Measurements from ENCODE around the gene BLOC1S6.

GRCh38 chr15:45646220-45646619 lies 59.0 kb downstream of the BLOC1S6 start:
- TF ChIP-seq, protein P1, sequence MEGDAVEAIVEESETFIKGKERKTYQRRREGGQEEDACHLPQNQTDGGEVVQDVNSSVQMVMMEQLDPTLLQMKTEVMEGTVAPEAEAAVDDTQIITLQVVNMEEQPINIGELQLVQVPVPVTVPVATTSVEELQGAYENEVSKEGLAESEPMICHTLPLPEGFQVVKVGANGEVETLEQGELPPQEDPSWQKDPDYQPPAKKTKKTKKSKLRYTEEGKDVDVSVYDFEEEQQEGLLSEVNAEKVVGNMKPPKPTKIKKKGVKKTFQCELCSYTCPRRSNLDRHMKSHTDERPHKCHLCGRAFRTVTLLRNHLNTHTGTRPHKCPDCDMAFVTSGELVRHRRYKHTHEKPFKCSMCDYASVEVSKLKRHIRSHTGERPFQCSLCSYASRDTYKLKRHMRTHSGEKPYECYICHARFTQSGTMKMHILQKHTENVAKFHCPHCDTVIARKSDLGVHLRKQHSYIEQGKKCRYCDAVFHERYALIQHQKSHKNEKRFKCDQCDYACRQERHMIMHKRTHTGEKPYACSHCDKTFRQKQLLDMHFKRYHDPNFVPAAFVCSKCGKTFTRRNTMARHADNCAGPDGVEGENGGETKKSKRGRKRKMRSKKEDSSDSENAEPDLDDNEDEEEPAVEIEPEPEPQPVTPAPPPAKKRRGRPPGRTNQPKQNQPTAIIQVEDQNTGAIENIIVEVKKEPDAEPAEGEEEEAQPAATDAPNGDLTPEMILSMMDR (IDR thresholded peaks at IDR 0.05): no peak
- TF ChIP-seq EP300 (IDR thresholded peaks at IDR 0.05) (no peak), CBX8 (IDR thresholded peaks at IDR 0.05) (no peak), POLR2A (IDR thresholded peaks at IDR 0.05; ENCODE audit: low read length) (no peak), PHF8 (IDR thresholded peaks at IDR 0.05; ENCODE audit: borderline replicate concordance, low read depth) (no peak), RFX5 (IDR thresholded peaks at IDR 0.05) (no peak), MYC (IDR thresholded peaks at IDR 0.05; ENCODE audit: borderline replicate concordance, low read length) (no peak), BHLHE40 (IDR thresholded peaks at IDR 0.05; ENCODE audit: low read depth, low read length) (no peak), RAD21 (conservative IDR thresholded peaks at IDR 0.05 in 1 of 2, IDR thresholded peaks at IDR 0.05 in 1 of 2) (no peak), HEYL (CRISPR knock-in tag; IDR thresholded peaks at IDR 0.05) (no peak), ZFP36 (IDR thresholded peaks at IDR 0.05; ENCODE audit: borderline replicate concordance, partially characterized antibody) (no peak), MAX (IDR thresholded peaks at IDR 0.05) (no peak), CHD2 (IDR thresholded peaks at IDR 0.05; ENCODE audit: low read length, partially characterized antibody) (no peak), CBX2 (IDR thresholded peaks at IDR 0.05; ENCODE audit: borderline replicate concordance, low read depth) (no peak)

Data from A549 (cell line).